CD4-positive, alpha-beta T cell treated with Interleukin-17A for 4 hours (primary cell): ENCODE data around the gene NCOA1.
"Not testable (repeated sequence)": the region's sequence is repeated elsewhere in the genome, so short reads cannot be mapped to it uniquely, and the experiment has no call there.

Experiments used
- DNase-seq: peaks from one replicate; pipeline ENCODE4 v3.0.0-alpha.2; 2020; ENCODE audit warnings: mixed read lengths

NCOA1 gene

GRCh38 chr2:24542269-24542872 lies 51.3 kb downstream of the NCOA1 start:
- no peak for DNase-seq

- DNase-seq = no peak
These were observed 52.2 kb downstream of the NCOA1 start for GRCh38 chr2:24543252-24543651.

GRCh38 chr2:24544456-24545115 lies 53.5 kb downstream of the NCOA1 start:
- DNase-seq = no peak

GRCh38 chr2:24546669-24547068 lies 55.6 kb downstream of the NCOA1 start:
- no peak for DNase-seq

- no peak for DNase-seq
These were observed 57.0 kb downstream of the NCOA1 start for GRCh38 chr2:24548058-24548457.

DNA sequence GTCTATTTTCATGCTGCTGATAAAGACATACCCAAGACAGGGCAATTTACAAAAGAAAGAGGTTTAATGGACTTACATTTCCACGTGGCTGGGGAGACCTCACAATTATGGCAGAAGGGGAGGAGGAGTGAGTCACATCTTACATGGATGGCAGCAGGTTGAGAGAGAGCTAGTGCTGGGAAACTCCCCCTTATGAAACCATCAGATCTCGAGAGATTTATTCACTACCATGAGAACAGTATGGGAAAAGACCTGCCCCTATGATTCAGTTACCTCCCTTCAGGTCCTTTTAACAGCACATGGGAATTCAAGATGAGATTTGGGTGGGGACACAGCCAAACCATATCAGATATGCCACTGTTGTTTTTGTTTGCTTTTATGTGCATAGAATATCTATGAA lies 59.2 kb downstream of the NCOA1 start:
- not testable (repeated sequence) for DNase-seq

DNA sequence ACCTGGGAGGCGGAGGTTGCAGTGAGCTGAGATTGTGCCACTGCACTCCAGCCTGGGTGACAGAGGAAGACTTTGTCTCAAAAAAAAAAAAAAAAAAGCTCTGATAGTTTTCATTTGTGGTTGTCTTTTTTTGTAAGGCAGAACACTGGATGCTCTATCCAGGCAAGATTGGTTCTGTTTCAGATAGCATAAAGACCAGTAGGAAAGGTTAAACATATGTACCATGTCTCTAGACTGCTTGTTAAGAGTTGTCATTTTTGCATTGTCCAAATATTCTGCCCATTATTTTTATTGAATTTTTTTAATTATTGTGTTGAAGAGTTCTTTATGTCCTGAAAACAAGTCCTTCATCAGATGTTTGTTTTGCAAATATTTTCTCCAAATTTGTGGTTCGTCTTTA lies 60.0 kb downstream of the NCOA1 start:
- no peak for DNase-seq

DNA sequence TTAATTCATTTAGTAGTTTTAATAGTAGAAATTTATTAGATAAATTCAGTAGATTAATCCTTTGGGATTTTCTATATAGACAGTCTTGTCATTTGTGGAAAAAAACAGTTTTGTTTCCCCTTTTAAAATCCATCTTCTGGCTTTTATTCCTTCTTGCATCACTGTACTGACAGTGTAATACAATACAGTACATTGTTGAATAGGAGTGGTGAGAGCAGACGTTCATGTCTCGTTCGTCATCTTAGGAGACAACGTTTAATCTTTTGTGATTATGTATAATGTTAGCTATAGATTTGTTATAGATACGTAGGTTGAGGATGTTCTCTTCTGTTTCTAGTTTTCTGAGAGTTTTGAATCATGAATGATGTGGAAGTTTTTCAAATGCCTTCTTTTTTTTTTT lies 61.8 kb downstream of the NCOA1 start:
- no peak for DNase-seq

- DNase-seq = no peak
These were observed 67.9 kb downstream of the NCOA1 start for GRCh38 chr2:24558781-24559472.

DNA sequence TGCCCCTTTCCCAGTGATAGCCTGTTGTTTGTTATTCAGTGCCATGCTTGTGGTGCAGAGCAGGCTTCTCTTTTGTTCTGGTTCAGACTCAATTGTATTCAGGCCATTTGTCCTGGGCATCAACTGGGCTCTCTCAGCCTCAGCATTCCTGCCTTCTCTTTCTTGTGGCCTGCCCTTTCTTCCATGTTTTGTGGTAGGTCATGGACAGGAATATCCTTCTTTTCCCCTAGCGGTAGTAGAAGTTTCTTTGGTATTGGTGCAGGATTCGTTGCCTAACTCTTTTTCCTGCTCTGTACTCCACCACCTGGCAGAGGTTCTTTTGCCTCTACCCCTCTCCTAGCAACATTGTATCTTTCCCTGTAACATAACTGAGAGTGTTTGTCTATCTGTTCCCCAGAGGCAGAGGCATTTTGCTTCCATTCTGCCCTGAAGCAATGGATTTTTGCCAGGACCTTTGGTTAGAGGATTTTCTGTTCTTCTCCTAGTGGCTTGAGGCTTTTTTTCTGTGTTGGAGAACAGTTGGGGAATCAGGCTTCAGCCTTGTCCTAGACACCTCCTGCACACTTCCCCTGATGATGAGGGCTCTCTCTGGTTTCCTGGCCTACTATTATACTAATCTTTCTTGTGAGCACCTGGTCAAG lies 68.5 kb downstream of the NCOA1 start:
- no peak for DNase-seq

DNA sequence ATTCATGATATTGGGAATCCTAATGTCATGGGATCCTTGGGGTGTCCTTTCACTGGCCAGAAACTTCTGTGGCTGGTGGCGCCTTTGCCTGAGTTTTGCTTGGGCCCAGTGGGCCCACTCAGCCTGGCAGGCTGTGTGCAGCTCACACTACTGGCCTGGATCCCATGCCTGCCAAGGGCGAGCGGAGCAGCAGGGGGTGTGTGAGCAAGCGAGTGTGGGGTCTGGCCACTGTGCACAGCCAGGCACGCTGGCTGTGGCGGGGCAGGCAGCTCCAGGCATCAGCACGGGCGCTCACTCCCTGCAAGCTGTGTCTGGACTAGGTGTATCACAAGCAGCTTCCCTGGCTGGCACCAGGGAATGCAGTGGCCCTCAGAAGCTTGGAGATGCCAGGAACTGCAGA lies 74.5 kb downstream of the NCOA1 start:
- DNase-seq = no peak

DNA sequence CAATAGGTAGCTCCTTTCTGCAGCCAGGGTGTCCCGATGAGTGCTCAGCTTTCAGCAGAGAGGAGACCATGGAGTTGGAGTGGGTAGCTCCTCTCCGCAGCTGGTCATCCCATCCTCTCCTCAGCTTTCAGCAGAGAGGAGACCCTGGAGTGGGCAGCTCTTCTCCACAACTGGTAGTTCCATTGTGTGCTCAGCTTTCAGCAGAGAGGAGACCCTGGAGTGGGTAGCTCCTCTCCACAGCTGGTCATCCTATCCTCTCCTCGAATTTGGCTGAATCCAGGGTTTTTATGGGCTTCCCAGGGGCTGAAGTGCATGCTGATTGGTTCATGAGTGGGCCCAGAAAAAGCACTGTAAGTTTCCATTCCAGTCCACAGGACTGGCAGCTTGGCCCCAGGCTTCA lies 75.2 kb downstream of the NCOA1 start:
- DNase-seq = no peak

- DNase-seq = no peak
These were observed 75.6 kb downstream of the NCOA1 start for GRCh38 chr2:24566630-24567029.

- DNase-seq = no peak
These were observed 77.5 kb downstream of the NCOA1 start for GRCh38 chr2:24568551-24568950.

DNA sequence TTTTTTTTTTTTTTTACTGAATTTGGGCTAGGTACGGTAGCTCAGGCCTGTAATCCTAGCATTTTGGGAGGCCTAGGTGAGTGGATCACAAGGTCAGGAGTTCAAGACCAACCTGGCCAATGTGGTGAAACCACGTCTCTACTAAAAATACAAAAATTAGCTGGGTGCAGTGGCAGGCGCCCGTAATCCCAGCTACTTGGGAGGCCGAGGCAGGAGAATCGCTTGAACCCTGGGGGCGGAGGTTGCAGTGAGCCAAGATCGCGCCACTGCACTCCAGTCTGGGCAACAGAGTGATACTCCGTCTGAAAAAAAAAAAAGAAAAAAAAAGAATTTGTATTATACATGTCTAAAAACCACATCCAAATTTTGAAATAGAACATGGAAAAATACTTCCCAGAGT lies 78.5 kb downstream of the NCOA1 start:
- not testable (repeated sequence) for DNase-seq

- no peak for DNase-seq
These were observed 79.2 kb downstream of the NCOA1 start for GRCh38 chr2:24570225-24570624.

DNA sequence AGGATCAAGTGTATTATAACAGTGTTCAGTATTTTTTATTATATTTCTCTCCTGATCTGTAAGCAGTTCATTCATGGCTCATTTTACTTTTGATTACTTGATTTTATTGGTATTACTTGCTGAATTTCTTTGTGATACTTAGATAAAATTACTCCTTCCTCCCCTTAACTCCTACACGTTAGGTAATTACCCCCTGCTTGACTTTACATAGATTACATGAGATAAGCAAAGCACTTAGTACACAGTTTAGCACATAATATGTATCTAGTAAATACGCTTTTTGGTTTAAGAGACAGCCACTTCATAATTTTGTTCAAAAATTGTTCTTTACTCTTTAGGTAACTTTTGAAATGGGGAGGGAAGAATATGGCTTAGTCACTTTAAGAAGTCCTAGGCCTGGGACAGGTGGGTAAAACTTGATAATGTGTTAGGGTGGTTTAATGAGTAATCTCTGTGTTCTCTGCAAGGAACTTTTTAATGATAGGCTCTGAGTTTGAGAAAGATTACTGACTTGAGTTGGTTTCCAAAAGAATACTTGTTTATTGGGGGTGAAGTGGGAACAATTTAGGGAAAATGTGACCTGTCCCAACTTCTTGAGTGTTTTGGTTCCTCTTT lies 80.9 kb downstream of the NCOA1 start:
- no peak for DNase-seq

DNA sequence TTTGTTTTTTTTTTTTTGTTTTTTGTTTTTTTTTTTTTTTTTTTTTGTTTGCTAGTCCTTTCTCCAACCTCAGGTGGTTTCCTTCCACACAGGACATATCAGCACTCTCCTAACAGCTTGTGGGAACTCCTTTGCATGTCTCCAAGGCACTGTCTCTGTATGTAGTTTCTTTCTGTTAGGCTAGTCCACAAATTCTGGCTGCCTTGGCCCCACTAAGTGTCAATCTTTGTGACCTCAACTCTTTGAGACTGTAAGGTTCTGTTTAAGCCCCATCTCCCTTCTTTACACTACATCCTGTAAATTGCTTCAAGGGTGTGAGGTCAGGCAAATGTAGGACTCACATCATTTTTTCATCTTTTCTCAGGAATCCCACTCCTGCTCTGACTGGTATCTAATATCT lies 85.1 kb downstream of the NCOA1 start:
- no peak for DNase-seq

DNA sequence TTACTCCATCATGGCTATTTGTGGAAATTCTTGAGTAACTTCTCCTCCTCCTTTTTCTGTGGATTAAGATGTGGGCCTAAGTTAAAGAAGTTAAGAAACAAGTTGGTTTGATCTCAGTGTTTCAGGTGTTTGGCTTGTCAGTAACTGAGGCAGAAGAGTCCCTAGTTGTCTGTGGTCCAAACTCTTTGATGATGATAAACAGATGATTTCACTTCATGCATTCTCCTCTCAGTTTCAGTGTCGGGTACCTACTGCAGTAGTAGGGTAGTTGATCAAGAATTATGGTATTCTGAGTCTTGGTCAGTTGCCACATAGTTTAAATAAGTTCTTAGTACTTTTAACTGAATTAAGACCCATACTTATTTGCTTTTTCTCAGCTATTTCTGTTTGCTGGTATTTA lies 85.6 kb downstream of the NCOA1 start:
- no peak for DNase-seq

- DNase-seq = no peak
These were observed 86.4 kb downstream of the NCOA1 start for GRCh38 chr2:24577481-24577880.

GRCh38 chr2:24579053-24579803 lies 88.2 kb downstream of the NCOA1 start:
- no peak for DNase-seq

- no peak for DNase-seq
These were observed 89.5 kb downstream of the NCOA1 start for GRCh38 chr2:24580561-24580960.

- not testable (repeated sequence) for DNase-seq
These were observed 90.9 kb downstream of the NCOA1 start for GRCh38 chr2:24581971-24582370.
